Loucy (cell line): Measurements from ENCODE around the gene SUSD5.

Experiments used
- CTCF ChIP-seq: fragments of 200-600 bp; sonication (generic); conservative IDR thresholded peaks from 2 replicates; pipeline ENCODE4 v1.5.1; 2014; ENCODE audit warnings: mild to moderate bottlenecking, antibody characterized with exemption, low read length
- EZH2phosphoT487 ChIP-seq: fragments of 200-600 bp; IDR thresholded peaks from 2 replicates; pipeline ENCODE4 v1.6.1; 2018; ENCODE audit warnings: antibody characterized with exemption, mild to moderate bottlenecking, moderate library complexity, borderline replicate concordance

GRCh38 chr3:33229066-33229465 lies 10.5 kb upstream of the SUSD5 start:
- no peak for TF ChIP-seq CTCF
- TF ChIP-seq EZH2phosphoT487, result no peak
